ENCODE results near the gene SERPINB6. TPM values are rescaled to one million over a fixed set of nuclear protein-coding genes. Genes with fewer than 3 reads are reported as not detected.

Gene SERPINB6
- total and polyA plus RNA-seq, 9 of the 15 experiments (the other 6 are each of a cell fraction or from before 2014, with no cell fraction given), result 86.6 to 211 (median 143) TPM

- TF ChIP-seq RERE (CRISPR knock-in tag; IDR thresholded peaks at IDR 0.05; ENCODE audit: borderline replicate concordance) (no peak), PRDM10 (IDR thresholded peaks at IDR 0.05; ENCODE audit: partially characterized antibody) (no peak), ZNF12 (CRISPR knock-in tag; IDR thresholded peaks at IDR 0.05) (no peak), EZH2 (IDR thresholded peaks at IDR 0.05; ENCODE audit: borderline replicate concordance, low read depth, low read length) (no peak), KDM1A (IDR thresholded peaks at IDR 0.05) (peak in 1 of 2 experiments; percentile 28; a peak in 2 of 4 replicates), BRF1 (IDR thresholded peaks at IDR 0.05; ENCODE audit: borderline replicate concordance, extremely low read depth, insufficient read length) (no peak), PTBP1 (IDR thresholded peaks at IDR 0.05; ENCODE audit: low read depth, low read length) (no peak), ZFX (CRISPR knock-in tag; IDR thresholded peaks at IDR 0.05) (peak; percentile 38), SREBF2 (CRISPR knock-in tag; IDR thresholded peaks at IDR 0.05) (no peak), ZFP36 (IDR thresholded peaks at IDR 0.05; ENCODE audit: low read depth, low read length, partially characterized antibody) (no peak), GABPB2 (CRISPR knock-in tag; conservative IDR thresholded peaks at IDR 0.05) (no peak), ZNF239 (CRISPR knock-in tag; IDR thresholded peaks at IDR 0.05) (no peak), KAT2B (IDR thresholded peaks at IDR 0.05; ENCODE audit: low read depth, low read length) (no peak)
These were observed 6.4 kb downstream of the SERPINB6 start (continued) for GRCh38 chr6:2964793-2965505.

Data from K562 (cell line).